Astrocyte (in vitro differentiated cells and primary cell): ENCODE results near the gene SPART.

ENCODE experiments used
- CTCF ChIP-seq: IDR thresholded peaks from 2 replicates; pipeline ENCODE4 v1.5.1; 2011; ENCODE audit warnings: low read depth, mild to moderate bottlenecking, inconsistent platforms, low read length, moderate library complexity; ENCODE audit not compliant: insufficient read depth
- EZH2 ChIP-seq: IDR thresholded peaks from 2 replicates; pipeline ENCODE4 v1.6.1; 2012; ENCODE audit warnings: mild to moderate bottlenecking, low read length, inconsistent platforms; ENCODE audit not compliant: insufficient read depth

GRCh38 chr13:36302289-36302688 lies 43.9 kb downstream of the SPART start:
- TF ChIP-seq CTCF (no peak), EZH2 (no peak)
